HEK293 (cell line): ENCODE results near the gene IL17C.

Experiments
- CTCF ChIA-PET: fragments of 350-600 bp; formaldehyde crosslinking; extraction: SDS; loops from one replicate; lab custom pipeline; 2021; ENCODE audit warnings: antibody characterized with exemption; lab: Yijun Ruan, JAX
- POLR2A ChIA-PET: fragments of 300-600 bp; formaldehyde crosslinking; extraction: SDS; loops from one replicate; lab custom pipeline; 2020; ENCODE audit warnings: antibody characterized with exemption, inconsistent platforms; lab: Yijun Ruan, JAX
- H3K27ac ChIP-seq: fragments of 200-500 bp; sonication (Bioruptor generic); 2 replicates; pipeline ENCODE4 v1.5.1; 2014; ENCODE audit warnings: low read depth, low read length, control low read depth, inconsistent platforms; ENCODE audit errors: extremely low read depth
- H3K36me3 ChIP-seq, 2 experiments: fragments of 200-500 bp in 1 of 2; sonication (Bioruptor generic) in 1 of 2; 1 replicate in 1 of 2; 2 replicates in 1 of 2; pipeline ENCODE4 v1.5.1; 2014 to 2017; ENCODE audit warnings: inconsistent platforms in 2 of 2, low read length in 2 of 2; ENCODE audit not compliant: control insufficient read depth in 2 of 2, insufficient read depth in 1 of 2
- H3K4me1 ChIP-seq: fragments of 200-500 bp; sonication (Bioruptor generic); 2 replicates; pipeline ENCODE4 v1.5.1; 2014; ENCODE audit warnings: mild to moderate bottlenecking, low read length, inconsistent platforms; ENCODE audit not compliant: control insufficient read depth, insufficient read depth
- H3K4me3 ChIP-seq: 2 replicates; pipeline ENCODE4 v1.5.1; 2011; ENCODE audit warnings: low read depth, mild to moderate bottlenecking, control low read depth, low read length, moderate library complexity
- H3K9me3 ChIP-seq: fragments of 200-500 bp; sonication (Bioruptor generic); 2 replicates; pipeline ENCODE4 v1.5.1; 2014; ENCODE audit warnings: low read depth, low read length, inconsistent platforms; ENCODE audit not compliant: control insufficient read depth, insufficient read depth
- CTCF ChIP-seq: fragments of 450-650 bp; formaldehyde crosslinking; IDR thresholded peaks from 2 replicates; pipeline ENCODE4 v1.5.1; 2016; ENCODE audit warnings: missing biosample characterization, missing genetic modification characterization
- KLF16 ChIP-seq: fragments of 450-650 bp; formaldehyde crosslinking; IDR thresholded peaks from 2 replicates; pipeline ENCODE4 v1.5.1; 2017; ENCODE audit warnings: missing biosample characterization, missing genetic modification characterization
- PRDM1 ChIP-seq: fragments of 450-650 bp; formaldehyde crosslinking; IDR thresholded peaks from 2 replicates; pipeline ENCODE4; 2016; ENCODE audit warnings: missing biosample characterization, missing genetic modification characterization
- ZBTB7A ChIP-seq: fragments of 450-650 bp; formaldehyde crosslinking; IDR thresholded peaks from 2 replicates; pipeline ENCODE4 v1.5.1; 2016; ENCODE audit warnings: low read depth, missing biosample characterization, missing genetic modification characterization
- ZFP69B ChIP-seq: fragments of 450-650 bp; formaldehyde crosslinking; IDR thresholded peaks from 2 replicates; pipeline ENCODE4 v1.5.1; 2016; ENCODE audit warnings: missing biosample characterization, missing genetic modification characterization
- ZNF140 ChIP-seq: fragments of 450-650 bp; formaldehyde crosslinking; IDR thresholded peaks from 2 replicates; pipeline ENCODE4 v1.5.1; 2016; ENCODE audit warnings: missing biosample characterization, missing genetic modification characterization
- ZNF169 ChIP-seq: fragments of 450-650 bp; formaldehyde crosslinking; IDR thresholded peaks from 2 replicates; pipeline ENCODE4 v1.5.1; 2016; ENCODE audit warnings: missing biosample characterization, missing genetic modification characterization
- ZNF202 ChIP-seq: fragments of 450-650 bp; formaldehyde crosslinking; IDR thresholded peaks from 2 replicates; pipeline ENCODE4 v1.5.1; 2016; ENCODE audit warnings: missing biosample characterization, missing genetic modification characterization, borderline replicate concordance
- ZNF223 ChIP-seq: fragments of 450-650 bp; formaldehyde crosslinking; IDR thresholded peaks from 2 replicates; pipeline ENCODE4 v1.5.1; 2016; ENCODE audit warnings: missing biosample characterization, missing genetic modification characterization
- ZNF292 ChIP-seq: fragments of 450-650 bp; formaldehyde crosslinking; IDR thresholded peaks from 2 replicates; pipeline ENCODE4 v1.5.1; 2016; ENCODE audit warnings: low read depth, missing biosample characterization, missing genetic modification characterization, borderline replicate concordance
- ZNF391 ChIP-seq: fragments of 450-650 bp; formaldehyde crosslinking; IDR thresholded peaks from 2 replicates; pipeline ENCODE4 v1.5.1; 2016; ENCODE audit warnings: low read depth, missing biosample characterization, missing genetic modification characterization, borderline replicate concordance
- ZNF398 ChIP-seq: fragments of 450-650 bp; formaldehyde crosslinking; IDR thresholded peaks from 2 replicates; pipeline ENCODE4 v1.5.1; 2017; ENCODE audit warnings: missing biosample characterization, missing genetic modification characterization
- ZNF521 ChIP-seq: fragments of 450-650 bp; formaldehyde crosslinking; IDR thresholded peaks from 2 replicates; pipeline ENCODE4 v1.5.1; 2017; ENCODE audit warnings: missing biosample characterization, mild to moderate bottlenecking, missing genetic modification characterization
- ZNF530 ChIP-seq: fragments of 450-650 bp; formaldehyde crosslinking; IDR thresholded peaks from 2 replicates; pipeline ENCODE4 v1.5.1; 2016; ENCODE audit warnings: low read depth, missing biosample characterization, missing genetic modification characterization
- ZNF610 ChIP-seq: fragments of 450-650 bp; formaldehyde crosslinking; IDR thresholded peaks from 2 replicates; pipeline ENCODE4 v1.5.1; 2016; ENCODE audit warnings: missing biosample characterization, missing genetic modification characterization, borderline replicate concordance
- ZNF645 ChIP-seq: fragments of 450-650 bp; formaldehyde crosslinking; IDR thresholded peaks from 2 replicates; pipeline ENCODE4; 2016; ENCODE audit warnings: missing biosample characterization, missing genetic modification characterization
- ZNF707 ChIP-seq: fragments of 450-650 bp; formaldehyde crosslinking; IDR thresholded peaks from 2 replicates; pipeline ENCODE4 v1.5.1; 2016; ENCODE audit warnings: missing biosample characterization, missing genetic modification characterization
- ZNF791 ChIP-seq: fragments of 450-650 bp; formaldehyde crosslinking; IDR thresholded peaks from 2 replicates; pipeline ENCODE4 v1.5.1; 2016; ENCODE audit warnings: missing biosample characterization, missing genetic modification characterization
- TF ChIP-seq, protein P1 (sequence below): fragments of 450-650 bp; formaldehyde crosslinking; IDR thresholded peaks from 2 replicates; pipeline ENCODE4 v1.5.1; 2016; ENCODE audit warnings: missing biosample characterization, missing genetic modification characterization
- TF ChIP-seq, protein P2 (sequence below): fragments of 450-650 bp; formaldehyde crosslinking; IDR thresholded peaks from 2 replicates; pipeline ENCODE4 v1.5.1; 2016; ENCODE audit warnings: missing biosample characterization, missing genetic modification characterization
- TF ChIP-seq, protein P3 (sequence below): fragments of 450-650 bp; formaldehyde crosslinking; IDR thresholded peaks from 2 replicates; pipeline ENCODE4 v1.5.1; 2016; ENCODE audit warnings: missing biosample characterization, missing genetic modification characterization, borderline replicate concordance

IL17C gene

GRCh38 chr16:88599825-88600538, 38.4 kb upstream of the IL17C start:
- peaks cover 8 to 70% of the 10 kb centered on the region in 2 experiments for H3K36me3 ChIP-seq
- no peak for TF ChIP-seq ZBTB7A
- no peak for TF ChIP-seq ZNF202 (tag by site-specific recombination)
- no peak for TF ChIP-seq KLF16 (tag by site-specific recombination)
- TF ChIP-seq ZNF791 = no peak
- no peak for TF ChIP-seq ZFP69B
- TF ChIP-seq CTCF (tag by site-specific recombination) = no peak
- TF ChIP-seq ZNF223 (tag by site-specific recombination) = no peak
- no peak for TF ChIP-seq ZNF292 (tag by site-specific recombination)
- TF ChIP-seq ZNF398 = no peak
- no peak for TF ChIP-seq ZNF530 (tag by site-specific recombination)
- no peak for TF ChIP-seq ZNF140 (tag by site-specific recombination)
- no peak for TF ChIP-seq ZNF391 (tag by site-specific recombination)
- TF ChIP-seq, protein P1, sequence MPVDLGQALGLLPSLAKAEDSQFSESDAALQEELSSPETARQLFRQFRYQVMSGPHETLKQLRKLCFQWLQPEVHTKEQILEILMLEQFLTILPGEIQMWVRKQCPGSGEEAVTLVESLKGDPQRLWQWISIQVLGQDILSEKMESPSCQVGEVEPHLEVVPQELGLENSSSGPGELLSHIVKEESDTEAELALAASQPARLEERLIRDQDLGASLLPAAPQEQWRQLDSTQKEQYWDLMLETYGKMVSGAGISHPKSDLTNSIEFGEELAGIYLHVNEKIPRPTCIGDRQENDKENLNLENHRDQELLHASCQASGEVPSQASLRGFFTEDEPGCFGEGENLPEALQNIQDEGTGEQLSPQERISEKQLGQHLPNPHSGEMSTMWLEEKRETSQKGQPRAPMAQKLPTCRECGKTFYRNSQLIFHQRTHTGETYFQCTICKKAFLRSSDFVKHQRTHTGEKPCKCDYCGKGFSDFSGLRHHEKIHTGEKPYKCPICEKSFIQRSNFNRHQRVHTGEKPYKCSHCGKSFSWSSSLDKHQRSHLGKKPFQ = no peak
- no peak for TF ChIP-seq PRDM1
- TF ChIP-seq ZNF707 (tag by site-specific recombination) = no peak
- no peaks in the 10 kb centered on the region for H3K9me3 ChIP-seq
- no peaks in the 10 kb centered on the region for H3K4me1 ChIP-seq
- ChIA-PET CTCF (interaction anchor here (0.6 to 0.7 kb wide), 2 partner anchors 10 to 24 kb away, joined by 3 read pairs; no protein-coding TSS in a partner anchor), POLR2A (no interaction called here)
- no peak overlapping the region for H3K27ac ChIP-seq
- no peak overlapping the region for H3K4me3 ChIP-seq

DNA sequence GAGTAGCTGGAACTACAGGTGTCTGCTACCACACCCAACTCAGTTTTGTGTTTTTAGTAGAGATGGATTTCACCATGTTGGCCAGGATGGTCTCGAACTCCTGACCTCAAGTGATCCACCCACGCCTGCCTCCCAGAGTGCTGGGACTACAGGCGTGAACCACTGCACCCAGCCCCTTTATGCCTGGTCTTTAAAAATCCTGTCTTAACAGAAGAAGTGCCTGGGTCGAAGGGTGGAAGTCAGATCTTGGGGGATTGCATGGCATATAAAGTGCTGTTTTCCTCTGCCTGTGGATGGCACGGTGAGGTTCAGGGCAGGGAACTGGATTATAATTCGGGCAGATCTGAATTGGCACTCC, 37.9 kb upstream of the IL17C start:
- Histone ChIP-seq H3K27ac (no peak overlapping the region), H3K36me3 (peaks cover 8 to 75% of the 10 kb centered on the region in 2 experiments), H3K4me1 (no peaks in the 10 kb centered on the region), H3K4me3 (no peak overlapping the region), H3K9me3 (no peaks in the 10 kb centered on the region)
- POLR2A ChIA-PET = no interaction called here
- CTCF ChIA-PET = no interaction called here
- TF ChIP-seq, protein P2, sequence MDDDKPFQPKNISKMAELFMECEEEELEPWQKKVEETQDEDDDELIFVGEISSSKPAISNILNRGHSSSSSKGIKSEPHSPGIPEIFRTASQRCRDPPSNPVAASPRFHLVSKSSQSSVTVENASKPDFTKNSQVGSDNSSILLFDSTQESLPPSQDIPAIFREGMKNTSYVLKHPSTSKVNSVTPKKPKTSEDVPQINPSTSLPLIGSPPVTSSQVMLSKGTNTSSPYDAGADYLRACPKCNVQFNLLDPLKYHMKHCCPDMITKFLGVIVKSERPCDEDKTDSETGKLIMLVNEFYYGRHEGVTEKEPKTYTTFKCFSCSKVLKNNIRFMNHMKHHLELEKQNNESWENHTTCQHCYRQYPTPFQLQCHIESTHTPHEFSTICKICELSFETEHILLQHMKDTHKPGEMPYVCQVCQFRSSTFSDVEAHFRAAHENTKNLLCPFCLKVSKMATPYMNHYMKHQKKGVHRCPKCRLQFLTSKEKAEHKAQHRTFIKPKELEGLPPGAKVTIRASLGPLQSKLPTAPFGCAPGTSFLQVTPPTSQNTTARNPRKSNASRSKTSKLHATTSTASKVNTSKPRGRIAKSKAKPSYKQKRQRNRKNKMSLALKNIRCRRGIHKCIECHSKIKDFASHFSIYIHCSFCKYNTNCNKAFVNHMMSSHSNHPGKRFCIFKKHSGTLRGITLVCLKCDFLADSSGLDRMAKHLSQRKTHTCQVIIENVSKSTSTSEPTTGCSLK (tag by site-specific recombination) = no peak
- TF ChIP-seq ZNF521 = no peak
- TF ChIP-seq, protein P3, sequence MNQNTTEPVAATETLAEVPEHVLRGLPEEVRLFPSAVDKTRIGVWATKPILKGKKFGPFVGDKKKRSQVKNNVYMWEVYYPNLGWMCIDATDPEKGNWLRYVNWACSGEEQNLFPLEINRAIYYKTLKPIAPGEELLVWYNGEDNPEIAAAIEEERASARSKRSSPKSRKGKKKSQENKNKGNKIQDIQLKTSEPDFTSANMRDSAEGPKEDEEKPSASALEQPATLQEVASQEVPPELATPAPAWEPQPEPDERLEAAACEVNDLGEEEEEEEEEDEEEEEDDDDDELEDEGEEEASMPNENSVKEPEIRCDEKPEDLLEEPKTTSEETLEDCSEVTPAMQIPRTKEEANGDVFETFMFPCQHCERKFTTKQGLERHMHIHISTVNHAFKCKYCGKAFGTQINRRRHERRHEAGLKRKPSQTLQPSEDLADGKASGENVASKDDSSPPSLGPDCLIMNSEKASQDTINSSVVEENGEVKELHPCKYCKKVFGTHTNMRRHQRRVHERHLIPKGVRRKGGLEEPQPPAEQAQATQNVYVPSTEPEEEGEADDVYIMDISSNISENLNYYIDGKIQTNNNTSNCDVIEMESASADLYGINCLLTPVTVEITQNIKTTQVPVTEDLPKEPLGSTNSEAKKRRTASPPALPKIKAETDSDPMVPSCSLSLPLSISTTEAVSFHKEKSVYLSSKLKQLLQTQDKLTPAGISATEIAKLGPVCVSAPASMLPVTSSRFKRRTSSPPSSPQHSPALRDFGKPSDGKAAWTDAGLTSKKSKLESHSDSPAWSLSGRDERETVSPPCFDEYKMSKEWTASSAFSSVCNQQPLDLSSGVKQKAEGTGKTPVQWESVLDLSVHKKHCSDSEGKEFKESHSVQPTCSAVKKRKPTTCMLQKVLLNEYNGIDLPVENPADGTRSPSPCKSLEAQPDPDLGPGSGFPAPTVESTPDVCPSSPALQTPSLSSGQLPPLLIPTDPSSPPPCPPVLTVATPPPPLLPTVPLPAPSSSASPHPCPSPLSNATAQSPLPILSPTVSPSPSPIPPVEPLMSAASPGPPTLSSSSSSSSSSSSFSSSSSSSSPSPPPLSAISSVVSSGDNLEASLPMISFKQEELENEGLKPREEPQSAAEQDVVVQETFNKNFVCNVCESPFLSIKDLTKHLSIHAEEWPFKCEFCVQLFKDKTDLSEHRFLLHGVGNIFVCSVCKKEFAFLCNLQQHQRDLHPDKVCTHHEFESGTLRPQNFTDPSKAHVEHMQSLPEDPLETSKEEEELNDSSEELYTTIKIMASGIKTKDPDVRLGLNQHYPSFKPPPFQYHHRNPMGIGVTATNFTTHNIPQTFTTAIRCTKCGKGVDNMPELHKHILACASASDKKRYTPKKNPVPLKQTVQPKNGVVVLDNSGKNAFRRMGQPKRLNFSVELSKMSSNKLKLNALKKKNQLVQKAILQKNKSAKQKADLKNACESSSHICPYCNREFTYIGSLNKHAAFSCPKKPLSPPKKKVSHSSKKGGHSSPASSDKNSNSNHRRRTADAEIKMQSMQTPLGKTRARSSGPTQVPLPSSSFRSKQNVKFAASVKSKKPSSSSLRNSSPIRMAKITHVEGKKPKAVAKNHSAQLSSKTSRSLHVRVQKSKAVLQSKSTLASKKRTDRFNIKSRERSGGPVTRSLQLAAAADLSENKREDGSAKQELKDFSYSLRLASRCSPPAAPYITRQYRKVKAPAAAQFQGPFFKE (tag by site-specific recombination) = no peak
- TF ChIP-seq ZNF610 (tag by site-specific recombination) = no peak
- TF ChIP-seq ZNF169 = no peak
- TF ChIP-seq ZBTB7A = no peak
- TF ChIP-seq ZNF645 (tag by site-specific recombination) = no peak
